HG02870 (cell line): ENCODE data around the gene VPS33A.
"Not testable (repeated sequence)": the region's sequence is repeated elsewhere in the genome, so short reads cannot be mapped to it uniquely, and the experiment has no call there.

ENCODE experiments used
- ATAC-seq: cut with Tn5 transposase; IDR thresholded peaks from one replicate; pipeline ENCODE4 v1.9.1; 2021; ENCODE audit warnings: mild to moderate bottlenecking, moderate library complexity; ENCODE audit not compliant: unreplicated experiment

The VPS33A gene

DNA sequence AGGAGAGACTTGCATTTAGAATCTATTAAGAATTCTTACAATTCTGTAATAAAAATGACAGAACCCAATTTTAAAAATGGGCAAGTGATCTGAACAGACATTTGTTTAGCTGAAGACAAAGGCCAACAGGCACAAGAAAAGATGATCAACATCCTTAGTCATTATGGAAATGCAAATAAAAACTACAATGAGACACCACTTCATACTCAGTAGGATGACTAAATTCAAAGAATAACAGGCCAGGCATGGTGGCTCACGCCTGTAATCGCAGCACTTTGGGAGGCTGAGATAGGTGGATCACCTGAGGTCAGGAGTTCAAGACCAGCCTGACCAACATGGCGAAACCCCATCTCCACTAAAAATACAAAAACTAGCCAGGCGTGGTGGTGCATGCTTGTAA, 7.8 kb downstream of the VPS33A start:
- ATAC-seq, result not testable (repeated sequence)

- ATAC-seq, result no peak
Measured at GRCh38 chr12:122250536-122250935, 15.8 kb downstream of the VPS33A start.

DNA sequence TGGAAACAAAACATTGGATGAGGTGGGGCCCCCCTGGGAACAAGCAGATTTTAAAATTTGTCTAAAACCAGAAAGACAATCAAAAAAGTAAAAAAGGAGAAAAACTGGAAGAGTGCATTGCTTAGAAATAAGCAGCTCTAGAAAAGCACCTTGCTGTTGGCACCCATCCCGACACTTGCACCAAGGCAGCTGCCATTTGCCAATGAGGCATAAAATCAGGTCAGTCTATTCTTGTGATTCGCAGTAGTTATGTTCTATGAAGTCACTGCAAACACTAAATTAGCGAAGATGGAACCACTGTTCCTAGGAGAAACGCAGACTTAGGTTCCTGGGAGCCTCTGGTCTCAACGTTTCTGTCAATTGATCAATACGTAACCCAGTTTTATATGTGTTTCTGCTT, 16.2 kb downstream of the VPS33A start:
- ATAC-seq, result no peak

DNA sequence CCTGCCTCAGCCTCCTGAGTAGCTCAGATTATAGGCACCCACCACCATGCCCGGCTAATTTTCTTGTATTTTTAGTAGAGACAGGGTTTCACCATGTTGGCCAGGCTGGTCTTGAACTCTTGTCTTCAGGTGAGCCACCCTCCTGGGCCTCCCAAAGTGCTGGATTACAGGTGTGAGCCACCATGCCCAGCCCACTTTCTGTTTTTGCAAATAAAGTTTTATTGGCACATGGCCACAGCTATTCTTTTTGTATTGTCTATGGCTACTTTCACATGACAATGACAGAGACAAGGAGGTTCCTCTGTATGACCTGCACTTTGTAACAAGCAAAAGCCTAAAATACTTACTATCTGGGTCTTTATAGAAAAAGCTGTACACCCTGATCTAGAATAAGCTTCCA, 20.7 kb downstream of the VPS33A start:
- ATAC-seq, result no peak

GRCh38 chr12:122244565-122245371, 21.5 kb downstream of the VPS33A start:
- ATAC-seq, result no peak

DNA sequence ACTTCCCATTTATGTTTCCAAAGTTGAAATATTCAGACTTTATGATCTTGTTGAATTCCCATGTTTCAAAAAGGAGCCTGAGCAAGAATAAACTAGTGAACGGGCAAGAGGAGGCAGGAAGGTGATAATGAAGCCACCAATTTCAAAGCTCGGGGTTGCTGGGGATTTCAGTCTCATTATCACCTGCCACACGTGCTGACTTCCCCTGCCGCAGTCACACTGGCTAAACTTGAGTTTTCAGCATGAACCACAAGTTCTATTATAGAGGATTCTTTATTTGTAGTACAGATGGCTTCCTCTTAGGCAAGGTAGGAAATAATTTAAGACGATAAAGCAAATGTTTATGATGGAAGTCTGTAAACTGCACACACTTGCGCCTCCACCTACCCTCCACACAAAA, 22.3 kb downstream of the VPS33A start:
- ATAC-seq, result no peak

DNA sequence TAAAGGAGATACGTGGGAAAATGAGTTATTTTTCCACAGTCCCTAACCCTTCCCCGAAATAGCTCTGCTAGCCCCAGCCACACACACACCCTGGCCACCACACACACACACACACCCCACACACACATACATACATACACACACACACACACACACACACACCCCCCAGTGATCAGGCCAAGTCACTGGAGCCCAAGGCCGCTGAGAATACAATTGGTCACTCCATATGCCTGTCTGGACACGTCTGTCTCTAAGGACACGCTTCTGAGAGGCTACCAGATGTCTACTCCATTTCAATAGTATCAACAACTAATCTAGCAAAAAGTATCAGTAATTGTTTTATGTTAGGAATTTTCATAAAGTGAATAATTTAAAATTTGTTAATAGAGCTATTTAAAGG, 27.4 kb downstream of the VPS33A start:
- no peak for ATAC-seq

- no peak for ATAC-seq
Measured at GRCh38 chr12:122235741-122236140, 30.6 kb downstream of the VPS33A start.

DNA sequence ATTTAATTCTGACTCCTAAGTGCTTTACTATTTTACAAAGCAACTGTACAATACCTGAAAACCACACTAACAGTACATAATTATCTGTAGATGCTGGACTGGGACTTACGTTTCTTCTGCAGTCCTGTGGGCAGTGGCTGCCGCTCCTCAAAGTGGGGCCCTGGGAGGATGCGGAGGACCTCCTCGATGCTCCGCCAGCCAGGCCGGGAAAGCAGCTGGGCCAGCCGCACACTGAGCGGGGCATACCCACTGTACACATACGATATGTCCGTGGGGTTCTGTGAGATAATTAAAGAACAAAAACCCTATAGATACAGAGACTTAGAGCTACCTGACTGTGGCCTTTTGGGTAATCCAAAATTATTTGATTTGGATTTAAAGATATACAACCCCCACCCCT, 33.6 kb downstream of the VPS33A start:
- ATAC-seq, result no peak

DNA sequence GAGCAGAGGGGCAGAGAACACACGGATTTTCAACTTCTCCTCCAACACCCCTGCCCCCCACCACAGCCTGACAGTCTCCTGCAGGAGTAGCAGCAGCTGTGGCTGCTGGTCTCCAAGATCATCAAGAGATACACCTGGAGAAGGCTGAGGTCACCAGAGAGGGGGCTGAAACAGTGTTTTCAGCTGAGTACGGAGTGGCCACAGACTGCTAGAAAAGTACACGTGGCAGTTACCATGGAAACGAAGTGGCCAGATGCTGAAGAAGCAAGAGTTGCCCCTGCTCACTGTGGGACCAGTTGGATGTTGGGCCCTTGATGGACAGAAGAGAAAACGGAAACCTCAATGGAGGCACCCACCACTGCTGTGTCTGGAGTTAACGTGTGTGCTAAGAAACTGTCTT, 35.5 kb downstream of the VPS33A start:
- ATAC-seq, result no peak

DNA sequence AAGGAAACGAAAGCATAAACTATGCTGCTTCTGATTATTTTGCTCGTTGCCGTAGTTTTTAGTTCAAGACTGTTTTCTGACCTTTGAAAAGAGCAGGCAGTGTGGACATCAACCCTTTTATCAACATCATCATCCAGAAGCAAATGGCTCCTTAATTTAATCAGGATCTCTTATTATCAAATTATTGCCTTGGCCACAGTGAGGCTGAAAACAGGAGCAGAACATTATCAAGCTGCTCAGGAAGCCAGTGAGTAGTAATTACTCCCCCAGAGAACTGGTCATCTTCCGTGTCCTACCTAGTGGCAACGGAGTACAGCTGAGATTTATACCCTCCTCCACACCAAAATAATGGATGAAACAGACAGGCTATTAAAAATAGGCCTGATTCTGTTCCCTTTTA, 38.2 kb downstream of the VPS33A start:
- no peak for ATAC-seq

DNA sequence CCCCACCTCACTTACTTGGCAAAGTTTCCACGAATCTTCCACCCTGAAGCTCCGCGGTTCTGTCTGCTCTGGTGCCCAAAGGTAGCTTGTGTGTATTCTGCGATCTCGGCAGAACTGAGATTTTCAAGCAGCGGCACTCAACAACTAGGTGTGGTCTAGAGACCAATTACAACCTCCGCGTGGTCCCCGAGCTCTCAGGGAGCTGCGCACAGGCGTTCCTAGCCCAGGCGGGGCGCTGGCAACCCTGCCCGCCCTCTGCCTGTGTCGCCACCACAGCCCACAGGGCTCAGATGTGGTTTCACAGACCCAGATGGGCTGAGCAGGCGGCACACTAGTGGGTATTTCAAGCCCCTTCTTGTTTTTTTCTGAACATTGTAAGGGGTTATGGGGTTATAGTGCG, 39.0 kb downstream of the VPS33A start:
- no peak for ATAC-seq

GRCh38 chr12:122226366-122227125, 39.7 kb downstream of the VPS33A start:
- no peak for ATAC-seq

DNA sequence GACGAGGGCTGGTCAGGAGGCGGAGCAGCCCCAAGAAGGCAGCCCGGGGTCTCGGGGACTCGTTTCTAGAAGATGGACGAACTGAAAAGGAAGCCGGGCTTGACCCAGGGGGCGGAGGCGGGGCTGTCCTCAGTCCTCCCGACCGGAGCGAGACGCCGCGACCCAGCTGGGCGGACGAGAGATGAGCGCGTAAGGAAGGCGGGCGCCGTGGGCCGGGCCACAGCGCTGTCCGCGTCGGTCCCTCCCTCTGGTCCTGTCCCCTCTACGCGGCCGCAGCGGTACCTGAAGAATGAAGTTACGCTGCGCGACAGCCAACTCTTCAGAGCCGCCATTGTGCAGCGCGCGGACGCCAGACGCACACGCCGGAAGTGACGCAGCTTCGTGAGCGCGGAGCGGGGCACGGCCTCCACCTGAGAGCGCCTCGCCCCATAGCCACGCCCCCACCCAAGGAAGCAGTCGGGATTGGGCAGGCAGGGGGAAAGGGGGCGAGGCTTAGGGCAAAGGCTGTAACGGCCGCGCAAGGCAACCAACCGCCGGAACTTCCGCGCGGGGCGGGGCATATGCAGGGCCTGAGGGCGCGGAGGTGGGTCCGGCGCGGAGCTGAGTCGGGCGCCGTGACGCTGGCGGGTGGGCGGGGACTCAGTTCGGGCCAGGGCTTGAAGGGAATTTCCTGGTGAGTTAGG, 40.5 kb downstream of the VPS33A start, which contains the start of gene DIABLO:
TSS of gene DIABLO (minus strand) at position 370 of the 683 bp plus-strand sequence. CDS start at position 332, 38 bp downstream.
- peak; percentile 89 for ATAC-seq

- ATAC-seq, result no peak
Measured at GRCh38 chr12:122216445-122216844, 49.8 kb downstream of the VPS33A start.

DNA sequence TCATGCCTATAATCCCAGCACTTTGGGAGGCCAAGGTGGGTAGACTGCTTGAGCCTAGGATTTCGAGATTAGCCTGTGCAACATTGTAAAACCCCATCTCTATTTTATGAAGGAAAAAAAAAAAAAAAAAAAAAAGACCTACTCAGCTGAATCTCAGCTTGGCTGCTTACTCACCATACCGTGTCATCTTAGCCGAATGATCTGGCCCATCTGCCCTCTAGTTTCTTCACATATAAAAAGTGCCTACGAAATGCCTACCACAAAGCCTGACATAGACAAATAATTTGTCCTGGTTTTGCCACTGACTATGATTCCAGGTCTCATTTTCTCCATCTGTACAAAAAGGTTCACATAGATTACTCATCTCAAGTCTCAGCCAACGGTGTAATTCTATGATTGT, 50.5 kb downstream of the VPS33A start:
- no peak for ATAC-seq

DNA sequence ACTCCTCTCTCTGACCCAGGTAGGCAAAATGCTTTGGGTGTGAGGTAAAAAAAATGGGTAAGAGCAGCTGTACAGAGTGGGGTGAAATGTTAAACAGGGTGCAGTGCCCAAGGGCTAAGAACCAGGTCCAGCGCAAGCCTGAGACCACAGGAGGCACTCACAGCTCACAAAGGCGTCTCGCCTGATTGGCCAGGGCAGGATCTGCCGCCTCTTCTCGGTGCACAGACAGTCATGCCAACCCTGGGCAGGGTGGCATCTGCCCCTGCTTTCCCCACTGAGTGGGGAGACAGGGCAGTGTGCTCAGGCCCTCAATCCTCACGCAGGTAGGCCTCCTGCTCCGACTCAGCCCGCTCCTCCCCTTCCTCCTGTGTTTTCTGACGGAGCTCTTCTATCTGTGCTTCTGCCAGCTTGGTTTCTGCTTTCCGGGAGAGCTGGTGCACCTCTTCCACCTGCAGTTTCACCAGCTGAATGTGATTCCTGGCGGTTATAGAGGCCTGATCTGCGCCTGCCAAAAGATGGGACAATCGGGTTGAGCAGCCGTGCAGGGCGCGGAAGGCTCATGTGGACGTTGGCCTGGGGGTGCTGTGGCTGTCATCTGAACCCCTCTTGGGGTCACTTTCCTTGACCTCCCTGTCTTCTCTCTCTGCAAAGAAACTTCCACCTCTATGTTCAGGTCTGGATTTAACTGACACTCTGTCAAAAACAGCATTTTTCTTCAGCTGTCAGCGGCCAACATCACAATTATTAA, 58.0 kb downstream of the VPS33A start:
- ATAC-seq, result no peak

DNA sequence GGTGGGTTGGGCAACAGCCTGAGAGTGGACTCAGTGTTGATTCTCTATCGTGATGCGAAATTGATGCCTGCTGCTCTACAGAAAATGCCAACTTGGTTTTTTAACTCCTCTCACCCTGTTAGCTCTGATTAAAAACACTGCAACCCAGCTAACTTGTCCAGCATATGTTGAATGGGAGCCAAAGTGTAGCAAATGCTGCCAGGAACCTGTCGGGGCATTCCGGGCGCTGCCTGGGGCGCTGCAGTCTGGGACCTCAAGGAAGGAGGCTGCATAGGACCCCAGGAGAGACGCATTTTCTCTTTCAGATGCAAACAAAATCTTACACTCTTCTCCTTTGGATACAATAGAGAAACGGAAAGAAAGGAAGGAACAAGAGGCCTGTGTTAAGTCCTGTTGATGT, 58.9 kb downstream of the VPS33A start:
- ATAC-seq, result no peak

- ATAC-seq, result no peak
Measured at GRCh38 chr12:122206976-122207375, 59.3 kb downstream of the VPS33A start.

- ATAC-seq, result no peak
Measured at GRCh38 chr12:122206111-122206881, 60.0 kb downstream of the VPS33A start.
